Prostate gland (tissue), 2 donors: Measurements from ENCODE around the gene NPIPB4.
"Not testable (repeated sequence)": the region's sequence is repeated elsewhere in the genome, so short reads cannot be mapped to it uniquely, and the experiment has no call there.

Source experiments
- CTCF ChIP-seq, 4 experiments: fragments of 200-600 bp in 2 of 4; fragments of 450-650 bp in 2 of 4; sonication (generic) in 2 of 4; IDR thresholded peaks; 1 replicate in 3 of 4; 2 replicates in 1 of 4; pipeline ENCODE4 v1.5.1; 2016 to 2019; ENCODE audit warnings: antibody characterized with exemption in 4 of 4, mild to moderate bottlenecking in 2 of 4, moderate library complexity in 2 of 4
- POLR2A ChIP-seq: fragments of 450-650 bp; IDR thresholded peaks from one replicate; pipeline ENCODE4 v1.6.1; 2016; ENCODE audit warnings: antibody characterized with exemption, mild to moderate bottlenecking

- TF ChIP-seq CTCF (IDR thresholded peaks at IDR 0.05); POLR2A: not testable (repeated sequence)
These were observed 37.9 kb downstream of the NPIPB4 start for GRCh38 chr16:21819617-21820016.
